Measurements from ENCODE around the gene RFC3. TPM values are rescaled to one million over a fixed set of nuclear protein-coding genes. Genes with fewer than 3 reads are reported as not detected.

The RFC3 gene
- total and polyA plus RNA-seq, 2 experiments from 2014 or later = 12.7 to 13.9 TPM

DNA sequence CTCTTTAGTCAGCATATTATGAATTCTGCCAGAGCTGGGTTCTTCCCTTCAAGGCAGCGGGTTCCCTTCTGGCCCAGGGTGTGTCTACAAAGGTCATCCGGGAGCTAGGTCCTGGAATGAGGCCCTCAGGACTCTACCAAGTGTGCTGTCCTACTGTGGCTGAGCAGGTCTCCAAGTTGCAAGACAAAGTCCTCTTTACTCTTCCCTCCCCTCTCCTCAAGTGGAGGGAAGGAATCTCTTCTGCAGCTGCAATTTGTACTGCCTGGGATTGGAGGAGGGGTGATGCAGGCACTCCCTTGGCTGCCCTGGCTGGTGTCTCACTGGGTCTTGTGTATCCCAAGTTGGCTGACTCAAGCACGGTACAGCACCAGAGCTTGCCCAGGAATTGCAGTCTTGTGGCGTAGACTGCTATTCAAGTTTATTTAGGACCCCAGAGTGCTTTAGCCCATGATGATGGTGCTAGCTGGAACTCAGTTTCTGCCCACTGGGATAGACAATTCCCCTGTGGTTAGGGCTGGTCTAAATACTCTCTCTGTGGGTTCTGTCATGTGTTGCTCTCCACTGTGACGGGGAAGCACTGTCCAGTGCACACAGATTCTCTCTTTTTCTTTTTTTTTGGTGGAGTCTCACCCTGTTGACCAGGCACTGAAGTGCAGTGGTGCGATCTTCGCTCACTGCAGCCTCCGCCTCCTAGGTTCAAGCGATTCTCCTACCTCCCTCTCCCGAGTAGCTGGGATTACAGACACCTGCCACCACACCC lies 28.5 kb downstream of the RFC3 start:
- H3K4me1 ChIP-seq (ENCODE audit: low read depth) = no peaks in the 10 kb centered on the region
- H3K27me3 ChIP-seq = no peaks in the 10 kb centered on the region
- no peak overlapping the region for H3K27ac ChIP-seq
- H3K9me3 ChIP-seq (ENCODE audit: low read depth) = no peaks in the 10 kb centered on the region
- no peak for DNase-seq (ENCODE audit: low read depth in 1 of 2, low spot score in 1 of 2)
- H3K4me3 ChIP-seq = no peak overlapping the region
- no peaks in the 10 kb centered on the region for H3K36me3 ChIP-seq
- TF ChIP-seq CTCF (IDR thresholded peaks at IDR 0.05; ENCODE audit: low read depth, low read length) = no peak

DNA sequence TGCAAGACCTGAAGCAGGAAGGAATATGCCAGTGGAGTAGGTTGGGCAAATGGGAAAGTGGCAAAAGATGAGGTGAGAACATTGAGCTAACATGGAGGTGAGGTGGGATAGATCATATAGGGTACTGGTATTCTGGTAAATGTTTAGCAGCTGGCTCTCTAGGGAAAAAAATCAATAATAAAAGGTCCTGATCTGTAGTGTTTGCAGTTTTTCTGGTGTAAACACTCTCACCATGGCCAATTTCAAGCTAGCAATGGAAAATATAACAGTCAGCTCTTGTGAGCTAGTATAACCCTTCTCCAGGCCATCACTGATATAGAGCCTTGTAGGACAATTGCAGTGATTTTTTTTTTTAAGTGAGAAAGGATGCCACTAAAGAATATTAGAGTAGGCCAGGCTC lies 31.3 kb downstream of the RFC3 start:
- TF ChIP-seq CTCF (IDR thresholded peaks at IDR 0.05; ENCODE audit: low read depth, low read length) = no peak
- no peaks in the 10 kb centered on the region for H3K36me3 ChIP-seq
- no peak overlapping the region for H3K27ac ChIP-seq
- no peaks in the 10 kb centered on the region for H3K4me1 ChIP-seq (ENCODE audit: low read depth)
- H3K4me3 ChIP-seq = no peak overlapping the region
- no peaks in the 10 kb centered on the region for H3K9me3 ChIP-seq (ENCODE audit: low read depth)
- DNase-seq (ENCODE audit: low read depth in 1 of 2, low spot score in 1 of 2) = no peak
- no peaks in the 10 kb centered on the region for H3K27me3 ChIP-seq

- no peak for TF ChIP-seq CTCF (IDR thresholded peaks at IDR 0.05; ENCODE audit: low read depth, low read length)
- Histone ChIP-seq H3K4me3 (no peak overlapping the region), H3K27me3 (no peaks in the 10 kb centered on the region), H3K9me3 (ENCODE audit: low read depth) (no peaks in the 10 kb centered on the region), H3K4me1 (ENCODE audit: low read depth) (no peaks in the 10 kb centered on the region), H3K27ac (no peak overlapping the region), H3K36me3 (no peaks in the 10 kb centered on the region)
- DNase-seq (ENCODE audit: low read depth in 1 of 2, low spot score in 1 of 2) = no peak
These were observed 37.5 kb downstream of the RFC3 start for GRCh38 chr13:33855371-33855895.

DNA sequence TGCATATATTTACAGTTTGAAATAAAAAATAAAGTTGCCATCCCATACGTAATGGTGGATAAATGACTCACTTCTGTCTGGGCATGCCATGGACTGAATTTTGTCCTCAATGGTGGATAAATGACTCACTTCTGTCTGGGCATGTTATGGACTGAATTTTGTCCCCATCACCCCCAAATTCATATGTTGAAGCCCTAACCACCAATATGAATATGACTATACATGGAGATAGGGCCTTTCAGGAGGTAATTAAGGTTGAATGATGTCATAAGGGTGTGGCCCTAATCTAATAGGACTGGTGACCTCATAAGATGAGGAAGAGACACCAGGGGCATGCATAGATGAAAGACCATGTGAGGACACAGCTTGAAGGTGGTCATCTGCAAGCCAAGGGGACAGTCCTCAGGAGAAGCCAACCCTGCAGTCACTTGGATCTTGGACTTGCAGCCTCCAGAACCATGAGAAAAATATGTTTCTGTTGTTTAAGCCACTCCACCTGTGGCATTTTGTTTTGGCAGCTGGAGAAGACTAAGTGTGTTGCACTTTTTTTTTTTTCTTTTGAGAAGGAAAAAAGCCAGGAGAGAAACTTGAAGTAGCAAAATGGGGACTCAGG lies 41.8 kb downstream of the RFC3 start:
- no peak overlapping the region for H3K4me3 ChIP-seq
- no peaks in the 10 kb centered on the region for H3K27me3 ChIP-seq
- H3K27ac ChIP-seq = no peak overlapping the region
- no peak for TF ChIP-seq CTCF (IDR thresholded peaks at IDR 0.05; ENCODE audit: low read depth, low read length)
- H3K4me1 ChIP-seq (ENCODE audit: low read depth) = no peaks in the 10 kb centered on the region
- H3K36me3 ChIP-seq = no peaks in the 10 kb centered on the region
- no peaks in the 10 kb centered on the region for H3K9me3 ChIP-seq (ENCODE audit: low read depth)
- DNase-seq (ENCODE audit: low read depth in 1 of 2, low spot score in 1 of 2) = no peak

DNA sequence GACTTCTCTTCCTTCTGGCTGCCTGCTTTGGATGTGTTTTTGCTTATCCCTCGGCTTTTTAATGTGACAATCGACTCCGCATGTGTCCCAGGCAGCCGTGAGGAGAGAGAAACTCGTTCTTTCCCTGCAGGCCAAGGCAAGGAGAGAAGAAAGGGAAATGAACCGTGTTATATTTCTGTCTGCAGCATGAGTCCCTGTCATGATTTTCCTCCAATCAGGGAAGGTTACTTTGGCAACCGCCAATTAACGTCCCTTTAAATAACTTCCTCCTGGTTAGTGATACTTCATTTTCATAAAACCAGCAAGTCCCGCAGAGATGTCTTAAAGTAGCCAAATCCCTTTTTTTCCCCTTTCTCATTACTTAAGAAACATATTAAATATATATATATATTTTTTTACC lies 42.6 kb downstream of the RFC3 start:
- no peaks in the 10 kb centered on the region for H3K9me3 ChIP-seq (ENCODE audit: low read depth)
- DNase-seq (ENCODE audit: low read depth in 1 of 2, low spot score in 1 of 2) = no peak
- no peaks in the 10 kb centered on the region for H3K36me3 ChIP-seq
- no peak for TF ChIP-seq CTCF (IDR thresholded peaks at IDR 0.05; ENCODE audit: low read depth, low read length)
- no peak overlapping the region for H3K27ac ChIP-seq
- H3K4me3 ChIP-seq = no peak overlapping the region
- H3K4me1 ChIP-seq (ENCODE audit: low read depth) = no peaks in the 10 kb centered on the region
- H3K27me3 ChIP-seq = no peaks in the 10 kb centered on the region

Data from cardiac muscle cell (in vitro differentiated cells and primary cell).